WTC11 (cell line): ENCODE measurements around the gene MYO1A. TPM values are rescaled to one million over a fixed set of nuclear protein-coding genes. Genes with fewer than 3 reads are reported as not detected.

Experiments
- ATAC-seq: fragments of 200-7000 bp; cut with Tn5 transposase; 2 replicates; pipeline ENCODE4 v1.10.0; 2021; ENCODE audit warnings: mild to moderate bottlenecking, moderate library complexity
- CTCF ChIA-PET: fragments of 300-600 bp; sonication (Branson Sonifier 250); formaldehyde crosslinking; loops from one replicate; lab custom pipeline; 2021; ENCODE audit warnings: antibody characterized with exemption; lab: Charles Lee
- POLR2A ChIA-PET: fragments of 350-600 bp; sonication (Branson Sonifier 250); formaldehyde crosslinking; loops from one replicate; lab custom pipeline; 2021; ENCODE audit warnings: antibody characterized with exemption; lab: Charles Lee
- DNase-seq: peaks from one replicate; pipeline ENCODE4 v3.0.0; 2021; ENCODE audit warnings: low spot score
- H3K27ac Mint-ChIP-seq: 2 replicates; pipeline ENCODE4 v1.8.0; 2021; ENCODE audit warnings: mixed read lengths
- H3K27me3 Mint-ChIP-seq: 2 replicates; pipeline ENCODE4 v1.8.0; 2021; ENCODE audit warnings: low read depth, mild to moderate bottlenecking, moderate library complexity, mixed read lengths
- H3K36me3 Mint-ChIP-seq: 2 replicates; pipeline ENCODE4 v1.8.0; 2021; ENCODE audit warnings: mixed read lengths
- H3K4me1 Mint-ChIP-seq: 2 replicates; pipeline ENCODE4 v1.8.0; 2022; ENCODE audit warnings: mixed read lengths
- H3K4me3 Mint-ChIP-seq: 2 replicates; pipeline ENCODE4 v1.8.0; 2021; ENCODE audit warnings: mild to moderate bottlenecking, moderate library complexity, mixed read lengths
- H3K9me3 Mint-ChIP-seq: 2 replicates; pipeline ENCODE4 v1.8.0; 2021; ENCODE audit warnings: mixed read lengths
- ATF3 ChIP-seq: sonication (generic); formaldehyde crosslinking; conservative IDR thresholded peaks from 2 replicates; pipeline ENCODE4 v1.8.1; 2022; ENCODE audit warnings: mild to moderate bottlenecking, missing genetic modification reagents
- E2F5 ChIP-seq: sonication (generic); formaldehyde crosslinking; IDR thresholded peaks from 2 replicates; pipeline ENCODE4 v1.8.1; 2022; ENCODE audit warnings: mild to moderate bottlenecking, moderate library complexity, missing genetic modification reagents
- FOXJ3 ChIP-seq: sonication (generic); formaldehyde crosslinking; IDR thresholded peaks from 2 replicates; pipeline ENCODE4 v1.9.0; 2021; ENCODE audit warnings: missing genetic modification reagents, mild to moderate bottlenecking, borderline replicate concordance
- FOXP4 ChIP-seq: sonication (generic); formaldehyde crosslinking; IDR thresholded peaks from 2 replicates; pipeline ENCODE4 v1.8.0; 2022; ENCODE audit warnings: mild to moderate bottlenecking, missing genetic modification reagents
- HMGA2 ChIP-seq: fragments of 250-450 bp; sonication (Bioruptor Pico); IDR thresholded peaks from 2 replicates; pipeline ENCODE4 v1.4.0; 2021; ENCODE audit warnings: mild to moderate bottlenecking, moderate library complexity
- JUN ChIP-seq: sonication (generic); formaldehyde crosslinking; IDR thresholded peaks from 2 replicates; pipeline ENCODE4 v1.8.0; 2023; ENCODE audit warnings: mild to moderate bottlenecking, missing genetic modification reagents
- NFATC4 ChIP-seq: fragments of 250-450 bp; sonication (Bioruptor Pico); IDR thresholded peaks from 2 replicates; pipeline ENCODE4 v1.9.0; 2021; ENCODE audit warnings: mild to moderate bottlenecking
- STAT6 ChIP-seq: sonication (generic); formaldehyde crosslinking; conservative IDR thresholded peaks from 2 replicates; pipeline ENCODE4 v1.8.1; 2023; ENCODE audit warnings: mild to moderate bottlenecking, low read depth, missing genetic modification reagents, moderate library complexity
- TCF7 ChIP-seq: sonication (generic); formaldehyde crosslinking; IDR thresholded peaks from 2 replicates; pipeline ENCODE4 v1.8.0; 2022; ENCODE audit warnings: mild to moderate bottlenecking, low read depth, missing genetic modification reagents, moderate library complexity
- ZNF396 ChIP-seq: fragments of 250-450 bp; sonication (Bioruptor Pico); IDR thresholded peaks from 2 replicates; pipeline ENCODE4 v1.8.0; 2021; ENCODE audit warnings: mild to moderate bottlenecking, moderate library complexity, borderline replicate concordance
- total RNA-seq: library from RNA; stranded (reverse); gene quantifications from 3 replicates; pipeline ENCODE4 v1.2.3, GENCODE V29; 2021
- TF ChIP-seq, protein P1 (sequence below): sonication (generic); formaldehyde crosslinking; IDR thresholded peaks from 2 replicates; pipeline ENCODE4 v1.8.0; 2022; ENCODE audit warnings: mild to moderate bottlenecking, missing genetic modification reagents
- TF ChIP-seq, protein P2 (sequence below): sonication (generic); formaldehyde crosslinking; IDR thresholded peaks from 2 replicates; pipeline ENCODE4 v1.8.0; 2023; ENCODE audit warnings: missing genetic modification reagents, mild to moderate bottlenecking, borderline replicate concordance

MYO1A gene
- total RNA-seq, 1 experiment from 2014 or later: 0.87 TPM

GRCh38 chr12:57000393-57000792 is 49.5 kb downstream of the MYO1A start (continued):
- TF ChIP-seq FOXJ3 (CRISPR knock-in tag) (no peak), ATF3 (CRISPR knock-in tag) (no peak), E2F5 (CRISPR knock-in tag) (no peak), JUN (CRISPR knock-in tag) (no peak), ZNF396 (CRISPR knock-in tag) (no peak)
- TF ChIP-seq, protein P1, sequence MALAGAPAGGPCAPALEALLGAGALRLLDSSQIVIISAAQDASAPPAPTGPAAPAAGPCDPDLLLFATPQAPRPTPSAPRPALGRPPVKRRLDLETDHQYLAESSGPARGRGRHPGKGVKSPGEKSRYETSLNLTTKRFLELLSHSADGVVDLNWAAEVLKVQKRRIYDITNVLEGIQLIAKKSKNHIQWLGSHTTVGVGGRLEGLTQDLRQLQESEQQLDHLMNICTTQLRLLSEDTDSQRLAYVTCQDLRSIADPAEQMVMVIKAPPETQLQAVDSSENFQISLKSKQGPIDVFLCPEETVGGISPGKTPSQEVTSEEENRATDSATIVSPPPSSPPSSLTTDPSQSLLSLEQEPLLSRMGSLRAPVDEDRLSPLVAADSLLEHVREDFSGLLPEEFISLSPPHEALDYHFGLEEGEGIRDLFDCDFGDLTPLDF (CRISPR knock-in tag): no peak
- TF ChIP-seq, all 79 proteins: peak for 0

GRCh38 chr12:56999456-56999855 is 50.5 kb downstream of the MYO1A start:
- no peak overlapping the region for H3K4me3 Mint-ChIP-seq
- no peaks in the 10 kb centered on the region for H3K9me3 Mint-ChIP-seq
- peaks cover 4% of the 10 kb centered on the region; the same call in 1 of the 2 replicates for H3K4me1 Mint-ChIP-seq
- ChIA-PET POLR2A (no interaction called here), CTCF (interaction anchor here (1.0 to 2.6 kb wide), 3 partner anchors 11 to 14 kb away, joined by 3 to 52 read pairs (median 4); no protein-coding TSS in a partner anchor)
- peaks cover 35% of the 10 kb centered on the region for H3K36me3 Mint-ChIP-seq
- no peaks in the 10 kb centered on the region for H3K27me3 Mint-ChIP-seq
- no peak for DNase-seq
- no peak for ATAC-seq
- TF ChIP-seq TCF7: no peak
- TF ChIP-seq FOXP4: no peak
- no peak for TF ChIP-seq STAT6
- TF ChIP-seq HMGA2 (CRISPR knock-in tag): no peak
- TF ChIP-seq, protein P2, sequence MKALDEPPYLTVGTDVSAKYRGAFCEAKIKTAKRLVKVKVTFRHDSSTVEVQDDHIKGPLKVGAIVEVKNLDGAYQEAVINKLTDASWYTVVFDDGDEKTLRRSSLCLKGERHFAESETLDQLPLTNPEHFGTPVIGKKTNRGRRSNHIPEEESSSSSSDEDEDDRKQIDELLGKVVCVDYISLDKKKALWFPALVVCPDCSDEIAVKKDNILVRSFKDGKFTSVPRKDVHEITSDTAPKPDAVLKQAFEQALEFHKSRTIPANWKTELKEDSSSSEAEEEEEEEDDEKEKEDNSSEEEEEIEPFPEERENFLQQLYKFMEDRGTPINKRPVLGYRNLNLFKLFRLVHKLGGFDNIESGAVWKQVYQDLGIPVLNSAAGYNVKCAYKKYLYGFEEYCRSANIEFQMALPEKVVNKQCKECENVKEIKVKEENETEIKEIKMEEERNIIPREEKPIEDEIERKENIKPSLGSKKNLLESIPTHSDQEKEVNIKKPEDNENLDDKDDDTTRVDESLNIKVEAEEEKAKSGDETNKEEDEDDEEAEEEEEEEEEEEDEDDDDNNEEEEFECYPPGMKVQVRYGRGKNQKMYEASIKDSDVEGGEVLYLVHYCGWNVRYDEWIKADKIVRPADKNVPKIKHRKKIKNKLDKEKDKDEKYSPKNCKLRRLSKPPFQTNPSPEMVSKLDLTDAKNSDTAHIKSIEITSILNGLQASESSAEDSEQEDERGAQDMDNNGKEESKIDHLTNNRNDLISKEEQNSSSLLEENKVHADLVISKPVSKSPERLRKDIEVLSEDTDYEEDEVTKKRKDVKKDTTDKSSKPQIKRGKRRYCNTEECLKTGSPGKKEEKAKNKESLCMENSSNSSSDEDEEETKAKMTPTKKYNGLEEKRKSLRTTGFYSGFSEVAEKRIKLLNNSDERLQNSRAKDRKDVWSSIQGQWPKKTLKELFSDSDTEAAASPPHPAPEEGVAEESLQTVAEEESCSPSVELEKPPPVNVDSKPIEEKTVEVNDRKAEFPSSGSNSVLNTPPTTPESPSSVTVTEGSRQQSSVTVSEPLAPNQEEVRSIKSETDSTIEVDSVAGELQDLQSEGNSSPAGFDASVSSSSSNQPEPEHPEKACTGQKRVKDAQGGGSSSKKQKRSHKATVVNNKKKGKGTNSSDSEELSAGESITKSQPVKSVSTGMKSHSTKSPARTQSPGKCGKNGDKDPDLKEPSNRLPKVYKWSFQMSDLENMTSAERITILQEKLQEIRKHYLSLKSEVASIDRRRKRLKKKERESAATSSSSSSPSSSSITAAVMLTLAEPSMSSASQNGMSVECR: no peak
- no peak for TF ChIP-seq NFATC4 (CRISPR knock-in tag)
- no peak overlapping the region for H3K27ac Mint-ChIP-seq
